Mesothelial cell of epicardium (in vitro differentiated cells): ENCODE results near the gene AMFR. TPM values are rescaled to one million over a fixed set of nuclear protein-coding genes. Genes with fewer than 3 reads are reported as not detected.

ENCODE experiments used
- DNase-seq, 2 experiments: peaks; one replicate each; pipeline ENCODE4 v3.0.0; 2021; ENCODE audit warnings: low spot score in 2 of 2; ENCODE audit not compliant: unreplicated experiment in 2 of 2
- H3K27ac Mint-ChIP-seq: 2 replicates; pipeline ENCODE4 v1.8.0; 2021; ENCODE audit warnings: mixed read lengths
- H3K27me3 Mint-ChIP-seq: 2 replicates; pipeline ENCODE4 v1.8.0; 2021; ENCODE audit warnings: low read depth, mixed read lengths
- H3K36me3 Mint-ChIP-seq: 2 replicates; pipeline ENCODE4 v1.8.0; 2021; ENCODE audit warnings: mixed read lengths
- H3K4me1 Mint-ChIP-seq: 2 replicates; pipeline ENCODE4 v1.8.0; 2021; ENCODE audit warnings: mixed read lengths
- H3K4me3 Mint-ChIP-seq: 2 replicates; pipeline ENCODE4 v1.8.0; 2021; ENCODE audit warnings: mild to moderate bottlenecking, moderate library complexity, mixed read lengths
- H3K9me3 Mint-ChIP-seq: 2 replicates; pipeline ENCODE4 v1.8.0; 2021; ENCODE audit warnings: mixed read lengths
- CTCF ChIP-seq: fragments of 200-600 bp; sonication (generic); IDR thresholded peaks from one replicate; pipeline ENCODE4 v1.5.0; 2021; ENCODE audit warnings: antibody characterized with exemption; ENCODE audit not compliant: unreplicated experiment
- total RNA-seq: library from RNA; stranded (reverse); gene quantifications from 3 replicates; pipeline ENCODE4 v1.2.1, GENCODE V29; 2021

The AMFR gene
- total RNA-seq, 1 donor from 2014 or later, result 60.0 TPM

GRCh38 chr16:56369202-56369601 is 56.1 kb downstream of the AMFR start:
- no peak for TF ChIP-seq CTCF
- no peak overlapping the region for H3K4me3 Mint-ChIP-seq
- H3K9me3 Mint-ChIP-seq, result no peaks in the 10 kb centered on the region

GRCh38 chr16:56368545-56368944 is 56.8 kb downstream of the AMFR start:
- Mint-ChIP-seq H3K27ac (no peak overlapping the region), H3K4me3 (no peak overlapping the region), H3K36me3 (peaks cover 20% of the 10 kb centered on the region), H3K4me1 (peaks cover 18% of the 10 kb centered on the region), H3K9me3 (no peaks in the 10 kb centered on the region), H3K27me3 (no peaks in the 10 kb centered on the region)
- no peak for TF ChIP-seq CTCF
- no peak for DNase-seq

More at GRCh38 chr16:56369202-56369601, 56.1 kb downstream of the AMFR start:
- Mint-ChIP-seq H3K27ac (no peak overlapping the region), H3K27me3 (no peaks in the 10 kb centered on the region), H3K4me1 (peaks cover 18% of the 10 kb centered on the region), H3K36me3 (peaks cover 24% of the 10 kb centered on the region)
- no peak for DNase-seq

- H3K4me1 Mint-ChIP-seq, result peaks cover 18% of the 10 kb centered on the region
- peaks cover 20% of the 10 kb centered on the region for H3K36me3 Mint-ChIP-seq
- DNase-seq, result no peak
- H3K27ac Mint-ChIP-seq, result no peak overlapping the region
- no peak for TF ChIP-seq CTCF
- no peaks in the 10 kb centered on the region for H3K9me3 Mint-ChIP-seq
- no peak overlapping the region for H3K4me3 Mint-ChIP-seq
- H3K27me3 Mint-ChIP-seq, result no peaks in the 10 kb centered on the region
Measured at GRCh38 chr16:56367764-56368163, 57.6 kb downstream of the AMFR start.

DNA sequence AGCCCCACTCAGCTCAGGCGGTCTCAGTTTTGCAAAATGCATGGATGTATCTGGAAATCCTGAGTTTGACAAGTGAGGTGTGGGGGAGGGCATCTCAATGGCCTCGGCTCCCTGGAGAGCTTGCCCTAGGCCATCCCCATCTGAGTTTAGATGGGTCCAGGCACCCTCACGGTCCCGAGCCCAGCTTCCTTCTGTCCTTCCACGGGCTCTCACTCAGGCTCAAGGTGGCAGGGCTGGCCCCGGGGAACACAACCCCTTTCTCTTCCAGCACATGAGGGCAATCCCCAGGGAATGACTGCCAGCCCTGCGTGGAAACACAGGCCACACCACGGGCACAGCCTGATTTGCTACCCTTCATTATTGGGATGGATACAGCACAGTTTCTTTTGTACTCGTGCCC is 58.4 kb downstream of the AMFR start:
- no peaks in the 10 kb centered on the region for H3K9me3 Mint-ChIP-seq
- no peak for DNase-seq
- H3K36me3 Mint-ChIP-seq, result peaks cover 26% of the 10 kb centered on the region
- no peak overlapping the region for H3K27ac Mint-ChIP-seq
- H3K4me3 Mint-ChIP-seq, result no peak overlapping the region
- H3K27me3 Mint-ChIP-seq, result no peaks in the 10 kb centered on the region
- no peak for TF ChIP-seq CTCF
- H3K4me1 Mint-ChIP-seq, result peaks cover 13% of the 10 kb centered on the region

DNA sequence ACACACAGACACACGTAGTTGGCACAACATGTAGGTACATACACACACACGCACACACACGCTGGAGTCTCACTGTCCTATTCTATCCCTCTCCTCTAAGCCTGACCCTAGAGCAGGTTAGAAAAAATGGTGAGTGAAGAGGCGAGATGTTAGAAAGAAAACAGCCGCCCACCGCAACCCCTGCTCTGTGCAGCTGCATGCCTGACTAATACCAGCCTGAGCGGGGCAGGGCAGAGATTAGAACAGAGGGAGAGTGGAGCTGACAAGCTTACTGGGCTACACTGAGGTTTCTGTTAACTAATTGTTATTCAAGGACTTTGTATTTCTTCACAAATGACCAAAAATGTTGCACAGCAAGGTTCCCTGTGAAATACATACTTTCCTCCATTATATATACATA is 59.8 kb downstream of the AMFR start:
- H3K27ac Mint-ChIP-seq, result no peak overlapping the region
- H3K27me3 Mint-ChIP-seq, result no peaks in the 10 kb centered on the region
- peaks cover 3% of the 10 kb centered on the region for H3K4me1 Mint-ChIP-seq
- no peak for DNase-seq
- TF ChIP-seq CTCF, result no peak
- no peaks in the 10 kb centered on the region for H3K9me3 Mint-ChIP-seq
- H3K36me3 Mint-ChIP-seq, result peaks cover 26% of the 10 kb centered on the region
- H3K4me3 Mint-ChIP-seq, result no peak overlapping the region

DNA sequence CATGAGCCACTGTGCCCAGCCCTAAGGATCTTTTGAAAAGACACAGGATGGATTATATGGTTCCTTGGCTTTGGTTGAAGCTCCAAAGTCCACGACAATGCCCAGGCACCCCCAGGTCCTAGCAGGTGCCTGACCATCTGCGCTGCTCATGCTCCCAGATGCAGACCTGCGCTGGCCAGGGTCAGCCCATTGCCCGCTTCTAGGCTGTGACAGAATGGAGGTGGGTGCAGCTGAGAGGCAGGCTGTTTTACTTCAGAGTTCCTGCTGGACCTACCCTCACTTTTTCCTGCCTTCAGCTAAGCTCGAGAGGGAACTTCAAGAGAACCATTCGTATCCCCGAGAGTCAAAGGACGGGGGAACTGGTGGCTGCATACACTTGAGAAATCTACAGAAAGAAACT is 60.5 kb downstream of the AMFR start:
- DNase-seq, result no peak
- Mint-ChIP-seq H3K27ac (no peak overlapping the region), H3K4me1 (no peaks in the 10 kb centered on the region), H3K36me3 (peaks cover 28% of the 10 kb centered on the region), H3K9me3 (no peaks in the 10 kb centered on the region), H3K27me3 (no peaks in the 10 kb centered on the region), H3K4me3 (no peak overlapping the region)
- TF ChIP-seq CTCF, result no peak
